MCF 10A (cell line): Measurements from ENCODE around the gene DCHS1. TPM values are rescaled to one million over a fixed set of nuclear protein-coding genes. Genes with fewer than 3 reads are reported as not detected.

Experiments
- BruUV-seq: library from RNA; stranded (reverse); fragments of 400-500 nt; replicated peaks from 2 replicates; lab custom pipeline; 2021; lab: Mats Ljungman, UMichigan
- CTCF ChIA-PET: fragments of 300-600 bp; sonication (Branson Sonifier 250); formaldehyde crosslinking; extraction: SDS; loops from one replicate; lab custom pipeline; 2021; ENCODE audit warnings: antibody characterized with exemption, inconsistent platforms; lab: Yijun Ruan, JAX
- POLR2A ChIA-PET: fragments of 300-600, 350-650 bp; sonication (Branson Sonifier 250); formaldehyde crosslinking; extraction: SDS; loops from one replicate; lab custom pipeline; 2020; ENCODE audit warnings: antibody characterized with exemption, inconsistent platforms; lab: Yijun Ruan, JAX
- DNase-seq: peaks from one replicate; pipeline ENCODE4 v3.0.0-alpha.2; 2018; ENCODE audit not compliant: unreplicated experiment
- H3K27ac Mint-ChIP-seq: one replicate; pipeline ENCODE4 v1.8.0; 2022; ENCODE audit warnings: mild to moderate bottlenecking, low read depth, mixed read lengths; ENCODE audit not compliant: unreplicated experiment
- H3K27me3 Mint-ChIP-seq: one replicate; pipeline ENCODE4 v1.8.0; 2022; ENCODE audit warnings: mixed read lengths; ENCODE audit not compliant: insufficient read depth, unreplicated experiment
- H3K36me3 Mint-ChIP-seq: one replicate; pipeline ENCODE4 v1.8.0; 2022; ENCODE audit warnings: mild to moderate bottlenecking, moderate library complexity, mixed read lengths; ENCODE audit not compliant: insufficient read depth, unreplicated experiment
- H3K4me1 Mint-ChIP-seq: one replicate; pipeline ENCODE4 v1.8.0; 2022; ENCODE audit warnings: mixed read lengths; ENCODE audit not compliant: insufficient read depth, unreplicated experiment
- H3K4me3 Mint-ChIP-seq: one replicate; pipeline ENCODE4 v1.8.0; 2022; ENCODE audit warnings: mild to moderate bottlenecking, moderate library complexity, mixed read lengths; ENCODE audit not compliant: unreplicated experiment
- H3K9me3 Mint-ChIP-seq: one replicate; pipeline ENCODE4 v1.8.0; 2022; ENCODE audit warnings: mixed read lengths; ENCODE audit not compliant: unreplicated experiment
- intact Hi-C: fragments of 100-400 bp; cut with micrococcal nuclease; formaldehyde crosslinking; loops from 2 replicates; pipeline ENCODE4 v1.14.1; 2022
- total RNA-seq: library from RNA; stranded (reverse); gene quantifications from 2 replicates; pipeline ENCODE4 v1.2.3, GENCODE V29; 2022
- TF ChIP-seq, protein P1 (sequence below): fragments of 200-600 bp; IDR thresholded peaks from one replicate; pipeline ENCODE4 v1.8.0; 2022; ENCODE audit warnings: antibody characterized with exemption, mild to moderate bottlenecking; ENCODE audit not compliant: unreplicated experiment

DCHS1 gene
- total RNA-seq, 1 experiment from 2014 or later, result 0.19 TPM

DNA sequence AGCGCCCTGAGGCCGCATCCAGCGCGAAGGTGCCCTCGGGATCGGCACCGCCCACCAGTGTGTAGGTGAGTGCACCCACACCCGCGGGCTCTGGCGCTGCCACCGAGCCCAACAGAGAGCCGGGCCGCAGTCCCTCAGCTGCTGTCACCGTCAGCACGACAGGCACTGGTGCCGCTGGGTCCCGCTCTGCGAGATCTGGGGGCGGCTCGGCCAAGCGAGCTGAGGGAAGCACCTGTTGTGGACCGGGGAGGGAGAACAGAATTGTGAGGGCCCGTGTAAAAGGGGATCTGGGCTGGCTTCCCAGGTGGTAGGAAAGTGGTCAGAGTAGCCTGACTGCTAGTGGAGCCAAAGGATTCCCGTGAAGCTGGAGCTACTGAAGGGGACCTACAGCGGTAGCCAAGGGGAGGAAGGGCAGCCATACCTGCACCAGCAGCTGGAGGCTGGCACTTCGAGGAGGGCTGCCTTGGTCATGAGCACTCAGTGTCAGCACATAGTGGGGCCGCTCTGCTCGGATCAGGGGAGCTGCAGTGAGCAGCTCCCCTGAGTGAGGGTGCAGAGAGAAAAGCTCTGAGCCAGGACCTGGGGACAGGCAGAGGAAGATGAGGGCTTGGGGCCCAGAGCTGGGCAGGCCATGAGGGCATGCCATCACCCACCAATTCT lies 24.8 kb downstream of the DCHS1 start:
- CTCF ChIA-PET, result interaction anchor here (1.2 kb wide), 1 partner anchor 72 kb away, joined by 3 read pairs; no protein-coding TSS in a partner anchor
- no peak for DNase-seq
- TF ChIP-seq, protein P1, sequence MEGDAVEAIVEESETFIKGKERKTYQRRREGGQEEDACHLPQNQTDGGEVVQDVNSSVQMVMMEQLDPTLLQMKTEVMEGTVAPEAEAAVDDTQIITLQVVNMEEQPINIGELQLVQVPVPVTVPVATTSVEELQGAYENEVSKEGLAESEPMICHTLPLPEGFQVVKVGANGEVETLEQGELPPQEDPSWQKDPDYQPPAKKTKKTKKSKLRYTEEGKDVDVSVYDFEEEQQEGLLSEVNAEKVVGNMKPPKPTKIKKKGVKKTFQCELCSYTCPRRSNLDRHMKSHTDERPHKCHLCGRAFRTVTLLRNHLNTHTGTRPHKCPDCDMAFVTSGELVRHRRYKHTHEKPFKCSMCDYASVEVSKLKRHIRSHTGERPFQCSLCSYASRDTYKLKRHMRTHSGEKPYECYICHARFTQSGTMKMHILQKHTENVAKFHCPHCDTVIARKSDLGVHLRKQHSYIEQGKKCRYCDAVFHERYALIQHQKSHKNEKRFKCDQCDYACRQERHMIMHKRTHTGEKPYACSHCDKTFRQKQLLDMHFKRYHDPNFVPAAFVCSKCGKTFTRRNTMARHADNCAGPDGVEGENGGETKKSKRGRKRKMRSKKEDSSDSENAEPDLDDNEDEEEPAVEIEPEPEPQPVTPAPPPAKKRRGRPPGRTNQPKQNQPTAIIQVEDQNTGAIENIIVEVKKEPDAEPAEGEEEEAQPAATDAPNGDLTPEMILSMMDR, result no peak
- H3K36me3 Mint-ChIP-seq, result no peaks in the 10 kb centered on the region
- no peaks in the 10 kb centered on the region for H3K27me3 Mint-ChIP-seq
- BruUV-seq, result no TSS peak
- no peak overlapping the region for H3K4me3 Mint-ChIP-seq
- intact Hi-C loops, result no loop called here
- H3K27ac Mint-ChIP-seq, result no peak overlapping the region
- POLR2A ChIA-PET, result interaction anchor here (1.3 kb wide), 1 partner anchor 26 kb away, joined by 3 read pairs; no protein-coding TSS in a partner anchor
- no peaks in the 10 kb centered on the region for H3K4me1 Mint-ChIP-seq
- no peaks in the 10 kb centered on the region for H3K9me3 Mint-ChIP-seq

DNA sequence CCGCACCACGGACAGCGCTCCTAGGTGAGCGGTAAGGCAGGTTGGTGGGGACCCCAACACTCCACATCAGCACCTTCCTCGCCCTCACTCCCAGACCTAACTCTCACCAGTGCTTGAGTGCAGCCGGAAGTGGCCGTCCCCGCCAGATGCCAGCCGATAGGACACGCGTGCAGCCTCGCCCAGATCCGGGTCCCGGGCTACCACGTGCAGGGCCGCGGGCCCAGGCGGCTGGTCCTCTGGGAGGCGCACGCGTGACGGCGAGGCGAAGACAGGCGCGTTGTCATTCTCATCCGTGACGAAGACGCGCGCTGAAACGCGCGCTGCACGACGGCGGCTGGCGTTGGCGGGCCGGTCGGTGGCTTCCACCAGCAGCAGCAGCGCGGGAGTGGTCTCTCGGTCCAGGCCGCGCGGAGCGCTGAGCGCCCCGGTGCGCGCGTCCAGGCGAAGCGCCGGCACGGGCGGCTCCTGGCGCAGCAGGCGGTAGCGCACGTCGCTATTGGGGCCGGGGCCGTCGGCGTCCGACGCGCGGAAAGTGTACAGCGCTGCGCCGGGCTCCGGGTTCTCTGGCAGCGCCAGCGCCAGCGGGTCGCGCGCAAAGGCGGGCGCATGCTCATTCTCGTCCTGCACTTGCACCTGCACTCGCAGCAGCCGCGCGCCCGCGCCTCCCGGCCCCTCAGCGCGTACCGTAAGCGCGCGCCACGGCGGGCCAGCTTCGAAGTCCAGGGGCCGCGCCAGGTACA lies 25.5 kb downstream of the DCHS1 start:
- H3K4me1 Mint-ChIP-seq, result no peaks in the 10 kb centered on the region
- intact Hi-C loops, result no loop called here

DNA sequence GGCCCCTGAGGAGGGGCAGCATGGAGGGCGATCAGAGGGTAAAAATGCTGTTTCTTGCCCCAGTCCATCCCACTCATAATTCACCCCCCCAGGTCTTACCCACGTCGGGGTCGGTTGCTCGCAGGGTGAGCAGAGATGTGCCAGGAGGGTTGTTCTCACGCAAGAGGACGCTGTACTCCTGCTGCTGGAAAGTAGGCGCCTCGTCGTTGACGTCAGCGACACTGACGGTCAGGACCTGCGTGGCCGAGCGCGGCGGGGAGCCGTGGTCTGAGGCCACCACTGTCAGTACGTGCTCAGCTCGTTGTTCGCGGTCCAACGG lies 26.1 kb downstream of the DCHS1 start:
- H3K36me3 Mint-ChIP-seq, result no peaks in the 10 kb centered on the region
- H3K27me3 Mint-ChIP-seq, result no peaks in the 10 kb centered on the region
- DNase-seq, result no peak
- H3K27ac Mint-ChIP-seq, result no peak overlapping the region
- POLR2A ChIA-PET, result interaction anchor here (1.3 kb wide), 1 partner anchor 10 kb away, joined by 3 read pairs; the partner anchor contains the start of gene TPP1
- no TSS peak for BruUV-seq
- intact Hi-C loops, result no loop called here
- CTCF ChIA-PET, result no interaction called here
- H3K4me1 Mint-ChIP-seq, result no peaks in the 10 kb centered on the region
- no peaks in the 10 kb centered on the region for H3K9me3 Mint-ChIP-seq
- H3K4me3 Mint-ChIP-seq, result no peak overlapping the region
- TF ChIP-seq, protein P1, result no peak

More for the DNA sequence above, 25.5 kb downstream of the DCHS1 start:
- Mint-ChIP-seq H3K4me3 (no peak overlapping the region), H3K36me3 (no peaks in the 10 kb centered on the region), H3K9me3 (no peaks in the 10 kb centered on the region), H3K27ac (no peak overlapping the region), H3K27me3 (no peaks in the 10 kb centered on the region)
- DNase-seq, result no peak
- ChIA-PET POLR2A (interaction anchor here (1.3 kb wide), 1 partner anchor 11 kb away, joined by 3 read pairs; the partner anchor contains the start of gene TPP1), CTCF (no interaction called here)
- BruUV-seq, result no TSS peak
- TF ChIP-seq, protein P1, result no peak

DNA sequence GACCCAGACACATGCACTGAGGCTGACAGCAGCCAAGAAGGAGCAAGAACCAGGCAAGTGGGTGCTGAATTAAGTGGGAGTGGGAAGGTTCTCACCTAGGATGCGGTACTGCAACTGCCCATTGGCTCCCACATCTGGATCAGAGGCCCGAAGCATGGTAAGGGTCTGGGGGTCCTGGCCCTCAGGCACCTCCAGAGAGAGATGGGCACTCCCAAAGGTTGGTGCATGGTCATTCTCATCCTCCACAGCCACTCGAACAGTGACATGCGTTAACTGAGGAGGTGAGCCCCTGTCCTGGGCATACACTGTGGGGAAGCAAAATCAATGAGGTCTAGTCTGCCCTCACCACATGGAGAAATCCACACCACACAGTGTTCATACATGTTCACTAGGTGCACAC lies 27.1 kb downstream of the DCHS1 start:
- TF ChIP-seq, protein P1, result no peak
- H3K27me3 Mint-ChIP-seq, result no peaks in the 10 kb centered on the region
- CTCF ChIA-PET, result no interaction called here
- no TSS peak for BruUV-seq
- POLR2A ChIA-PET, result no interaction called here
- H3K4me1 Mint-ChIP-seq, result no peaks in the 10 kb centered on the region
- H3K9me3 Mint-ChIP-seq, result no peaks in the 10 kb centered on the region
- no peak overlapping the region for H3K4me3 Mint-ChIP-seq
- no peak overlapping the region for H3K27ac Mint-ChIP-seq
- intact Hi-C loops, result no loop called here
- no peak for DNase-seq
- H3K36me3 Mint-ChIP-seq, result no peaks in the 10 kb centered on the region
